HCT116 (cell line): ENCODE results near the gene DRC7. TPM values are rescaled to one million over a fixed set of nuclear protein-coding genes. Genes with fewer than 3 reads are reported as not detected.
"Not testable (repeated sequence)": the region's sequence is repeated elsewhere in the genome, so short reads cannot be mapped to it uniquely, and the experiment has no call there.

Source experiments
- ATAC-seq: fragments of 200-7000 bp; cut with Tn5 transposase; 2 replicates; pipeline ENCODE4 v1.9.1; 2020; ENCODE audit warnings: mild to moderate bottlenecking, moderate library complexity
- BruUV-seq: library from RNA; stranded (reverse); fragments of 400-500 nt; replicated peaks from 2 replicates; lab custom pipeline; 2021; lab: Mats Ljungman, UMichigan
- CTCF ChIA-PET: fragments of 300-600 bp; sonication (Branson Sonifier 250); formaldehyde crosslinking; loops from one replicate; lab custom pipeline; 2021; ENCODE audit warnings: antibody characterized with exemption; lab: Charles Lee
- POLR2A ChIA-PET: fragments of 300-600, 350-600 bp; sonication (Branson Sonifier 250); formaldehyde crosslinking; loops from one replicate; lab custom pipeline; 2021; ENCODE audit warnings: antibody characterized with exemption; lab: Charles Lee
- RAD21 ChIA-PET, 2 experiments: fragments of 300-600 bp; sonication (Branson Sonifier 250); formaldehyde crosslinking; loops; one replicate each; lab custom pipeline; 2023; ENCODE audit warnings: low total read pairs in 2 of 2; ENCODE audit not compliant: uncharacterized antibody in 2 of 2, unreplicated experiment in 2 of 2, low non-redundant PET in 1 of 2; lab: Charles Lee
- DNase-seq: peaks from one replicate; pipeline ENCODE4 v3.0.0-alpha.2; 2010; ENCODE audit warnings: low read depth, low spot score
- H2AFZ ChIP-seq: fragments of 200-600 bp; shearing (Covaris generic), sonication (generic); 2 replicates; pipeline ENCODE4 v1.6.1; 2017; ENCODE audit warnings: low read depth, mixed run types, mixed read lengths, antibody characterized with exemption, low read length; ENCODE audit not compliant: poor library complexity, severe bottlenecking
- H3K27ac ChIP-seq: 2 replicates; pipeline ENCODE4 v1.5.1; 2012; ENCODE audit warnings: low read depth, low read length
- H3K27me3 ChIP-seq: fragments of 200-600 bp; sonication (generic); 2 replicates; pipeline ENCODE4 v1.6.1; 2016; ENCODE audit warnings: mixed run types, low read length, mixed read lengths; ENCODE audit not compliant: insufficient read depth
- H3K36me3 ChIP-seq, 2 experiments: fragments of 200-500 bp in 1 of 2; fragments of 200-600 bp in 1 of 2; sonication (Bioruptor generic) in 1 of 2; sonication (generic) in 1 of 2; 2 replicates each; pipeline versions ENCODE4 v1.5.1 to v1.6.1; 2014 to 2016; ENCODE audit warnings: low read length in 2 of 2, inconsistent platforms in 1 of 2, mixed read lengths in 1 of 2, mixed run types in 1 of 2; ENCODE audit not compliant: insufficient read depth in 2 of 2, control insufficient read depth in 1 of 2
- H3K4me1 ChIP-seq, 2 experiments: fragments of 200-600 bp in 1 of 2; sonication (generic) in 1 of 2; 2 replicates each; pipeline versions ENCODE4 v1.5.1 to v1.6.1; 2012 to 2017; ENCODE audit warnings: low read length in 2 of 2, inconsistent platforms in 1 of 2, mild to moderate bottlenecking in 1 of 2, mixed read lengths in 1 of 2, mixed run types in 1 of 2, moderate library complexity in 1 of 2; ENCODE audit not compliant: insufficient read depth in 2 of 2, control insufficient read depth in 1 of 2
- H3K4me2 ChIP-seq: fragments of 200-600 bp; sonication (generic); 2 replicates; pipeline ENCODE4 v1.6.1; 2017; ENCODE audit warnings: mixed run types, low read length, mixed read lengths
- H3K4me3 ChIP-seq, 2 experiments: fragments of 200-600 bp in 1 of 2; sonication (generic) in 1 of 2; replicated peaks in 1 of 2; 2 replicates each; pipeline ENCODE4 v1.5.1; 2011 to 2016; ENCODE audit warnings: low read length in 2 of 2, control low read depth in 1 of 2, low read depth in 1 of 2, mild to moderate bottlenecking in 1 of 2, mixed read lengths in 1 of 2, mixed run types in 1 of 2
- H3K79me2 ChIP-seq: fragments of 200-600 bp; sonication (generic); 2 replicates; pipeline ENCODE4 v1.6.1; 2017; ENCODE audit warnings: mild to moderate bottlenecking, mixed run types, low read length, moderate library complexity, mixed read lengths; ENCODE audit not compliant: insufficient read depth
- H3K9ac ChIP-seq: fragments of 200-600 bp; sonication (generic); 2 replicates; pipeline ENCODE4 v1.6.1; 2016; ENCODE audit warnings: low read length, mixed read lengths
- H3K9me2 ChIP-seq: fragments of 200-600 bp; sonication (generic), shearing (Covaris generic); 2 replicates; pipeline ENCODE4 v1.6.1; 2017; ENCODE audit warnings: mixed run types, mild to moderate bottlenecking, moderate library complexity; ENCODE audit not compliant: insufficient read depth
- H3K9me3 ChIP-seq, 2 experiments: fragments of 200-500 bp in 1 of 2; fragments of 200-600 bp in 1 of 2; sonication (Bioruptor generic) in 1 of 2; sonication (generic) in 1 of 2; 2 replicates each; pipeline ENCODE4 v1.6.1; 2014 to 2017; ENCODE audit warnings: low read length in 2 of 2, mixed read lengths in 2 of 2, inconsistent platforms in 1 of 2, low read depth in 1 of 2, mild to moderate bottlenecking in 1 of 2, mixed run types in 1 of 2, moderate library complexity in 1 of 2; ENCODE audit not compliant: control insufficient read depth in 1 of 2, insufficient read depth in 1 of 2
- H4K20me1 ChIP-seq: fragments of 200-600 bp; sonication (generic), shearing (Covaris generic); 2 replicates; pipeline ENCODE4 v1.6.1; 2017; ENCODE audit warnings: mixed run types, mild to moderate bottlenecking, moderate library complexity; ENCODE audit not compliant: insufficient read depth
- CTCF ChIP-seq, 3 experiments: fragments of 200-600 bp in 1 of 3; sonication (generic) in 1 of 3; IDR thresholded peaks in 2 of 3; conservative IDR thresholded peaks in 1 of 3; 2 replicates each; pipeline ENCODE4 v1.5.1; 2012 to 2017; ENCODE audit warnings: low read depth in 2 of 3, low read length in 2 of 3, antibody characterized with exemption in 1 of 3, borderline replicate concordance in 1 of 3, control low read depth in 1 of 3, mild to moderate bottlenecking in 1 of 3, mixed read lengths in 1 of 3, mixed run types in 1 of 3, moderate library complexity in 1 of 3; ENCODE audit not compliant: insufficient read depth in 1 of 3
- EZH2phosphoT487 ChIP-seq: fragments of 200-600 bp; IDR thresholded peaks from 2 replicates; pipeline ENCODE4 v1.6.1; 2018; ENCODE audit warnings: antibody characterized with exemption, borderline replicate concordance
- MAX ChIP-seq: IDR thresholded peaks from 2 replicates; pipeline ENCODE4 v1.6.1; 2012
- POLR2A ChIP-seq: IDR thresholded peaks from 2 replicates; pipeline ENCODE4 v1.7.0; 2011; ENCODE audit warnings: borderline replicate concordance; ENCODE audit not compliant: insufficient read depth, insufficient read length; ENCODE audit errors: extremely low read depth
- POLR2AphosphoS5 ChIP-seq: IDR thresholded peaks from 2 replicates; pipeline ENCODE4 v1.6.1; 2011; ENCODE audit warnings: mild to moderate bottlenecking, low read depth, low read length, moderate library complexity
- ZFX ChIP-seq: fragments of 450-650 bp; IDR thresholded peaks from 2 replicates; pipeline ENCODE4 v1.6.1; 2017
- ZNF274 ChIP-seq: fragments of 200-500 bp; sonication (Bioruptor generic); IDR thresholded peaks from 2 replicates; pipeline ENCODE4 v1.6.1; 2014; ENCODE audit warnings: mild to moderate bottlenecking, low read depth, low read length, inconsistent platforms
- intact Hi-C: fragments of 100-400 bp; cut with micrococcal nuclease; formaldehyde crosslinking; loops from 2 replicates; pipeline ENCODE4 v1.10.0; 2022
- total RNA-seq: library from RNA; stranded (reverse); gene quantifications from one replicate; pipeline ENCODE4 v1.2.1, GENCODE V29; 2021; ENCODE audit not compliant: unreplicated experiment
- TF ChIP-seq, protein P1 (sequence below): IDR thresholded peaks from 2 replicates; pipeline ENCODE4 v1.6.1; 2011; ENCODE audit warnings: mild to moderate bottlenecking, low read length, moderate library complexity; ENCODE audit not compliant: insufficient replicate concordance; ENCODE audit errors: extremely low read depth

The DRC7 gene
- total RNA-seq, 1 experiment from 2014 or later = 0.91 TPM

DNA sequence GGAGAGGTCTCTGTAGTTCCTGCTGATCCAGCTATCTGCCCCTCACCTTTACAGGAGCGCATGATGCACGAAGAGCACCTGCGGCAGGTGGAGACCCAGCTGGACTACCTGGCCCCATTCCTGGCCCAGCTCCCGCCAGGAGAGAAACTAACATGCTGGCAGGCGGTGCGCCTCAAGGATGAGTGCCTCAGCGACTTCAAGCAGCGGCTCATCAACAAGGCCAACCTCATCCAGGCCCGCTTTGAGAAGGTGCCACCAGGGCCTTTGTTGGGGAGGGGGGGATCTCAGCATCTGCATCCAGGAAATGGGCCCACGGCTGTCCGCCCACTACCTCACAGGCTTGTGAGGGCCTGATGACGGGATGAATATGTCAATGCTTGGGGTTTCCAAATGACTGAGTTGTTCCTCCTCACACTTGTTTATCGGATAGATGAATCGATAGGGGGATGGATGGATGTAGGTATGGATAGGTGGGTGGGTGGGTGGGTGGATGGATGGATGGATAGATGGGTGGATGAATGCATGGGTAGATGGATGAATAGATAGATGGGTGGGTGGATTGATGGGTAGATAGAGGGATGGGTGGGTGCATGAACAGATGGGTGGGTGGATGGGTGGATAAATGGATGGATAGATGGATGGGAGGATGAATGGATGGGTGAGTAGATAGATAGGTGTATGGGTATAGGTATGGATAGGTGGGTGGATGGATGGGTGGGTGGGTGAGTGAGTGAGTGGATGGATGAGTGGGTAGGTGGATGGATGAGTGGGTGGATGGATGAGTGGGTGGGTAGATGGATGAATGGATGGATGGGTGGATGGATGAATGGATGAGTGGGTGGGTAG lies 34.0 kb downstream of the DRC7 start (continued):
- TF ChIP-seq, protein P1, sequence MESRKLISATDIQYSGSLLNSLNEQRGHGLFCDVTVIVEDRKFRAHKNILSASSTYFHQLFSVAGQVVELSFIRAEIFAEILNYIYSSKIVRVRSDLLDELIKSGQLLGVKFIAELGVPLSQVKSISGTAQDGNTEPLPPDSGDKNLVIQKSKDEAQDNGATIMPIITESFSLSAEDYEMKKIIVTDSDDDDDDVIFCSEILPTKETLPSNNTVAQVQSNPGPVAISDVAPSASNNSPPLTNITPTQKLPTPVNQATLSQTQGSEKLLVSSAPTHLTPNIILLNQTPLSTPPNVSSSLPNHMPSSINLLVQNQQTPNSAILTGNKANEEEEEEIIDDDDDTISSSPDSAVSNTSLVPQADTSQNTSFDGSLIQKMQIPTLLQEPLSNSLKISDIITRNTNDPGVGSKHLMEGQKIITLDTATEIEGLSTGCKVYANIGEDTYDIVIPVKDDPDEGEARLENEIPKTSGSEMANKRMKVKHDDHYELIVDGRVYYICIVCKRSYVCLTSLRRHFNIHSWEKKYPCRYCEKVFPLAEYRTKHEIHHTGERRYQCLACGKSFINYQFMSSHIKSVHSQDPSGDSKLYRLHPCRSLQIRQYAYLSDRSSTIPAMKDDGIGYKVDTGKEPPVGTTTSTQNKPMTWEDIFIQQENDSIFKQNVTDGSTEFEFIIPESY = no peak
- TF ChIP-seq POLR2AphosphoS5 (no peak), MAX (no peak)

DNA sequence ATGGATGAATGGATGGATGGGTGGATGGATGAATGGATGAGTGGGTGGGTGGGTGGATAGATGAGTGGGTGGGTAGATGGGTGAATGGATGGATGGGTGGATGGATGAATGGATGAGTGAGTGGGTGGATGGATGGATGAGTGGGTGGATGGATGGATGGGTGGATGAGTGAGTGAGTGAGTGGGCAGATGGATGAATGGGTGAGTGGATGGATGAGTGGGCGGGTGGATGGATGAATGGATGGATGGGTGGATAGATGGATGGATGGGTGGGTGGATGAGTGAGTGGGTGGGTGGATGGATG lies 34.5 kb downstream of the DRC7 start:
- no peak overlapping the region for H3K27ac ChIP-seq
- H3K4me3 ChIP-seq = no peak overlapping the region
- H3K4me1 ChIP-seq = peaks cover 0 to 4% of the 10 kb centered on the region in 2 experiments; a peak in 3 of 4 replicates
- TF ChIP-seq MAX (no peak), CTCF (IDR thresholded peaks at IDR 0.05 in 2 of 3, conservative IDR thresholded peaks at IDR 0.05 in 1 of 3; ENCODE audit: borderline replicate concordance in 1 of 3, insufficient read depth in 1 of 3, low read depth in 2 of 3, low read length in 2 of 3) (no peak), ZNF274 (no peak), POLR2A (no peak), EZH2phosphoT487 (no peak), ZFX (no peak)
- DNase-seq (no peak), ATAC-seq (no peak)
- H4K20me1 ChIP-seq = no peaks in the 10 kb centered on the region
- H2AFZ ChIP-seq = no peak overlapping the region
- CTCF ChIA-PET = no interaction called here
- H3K27me3 ChIP-seq = no peaks in the 10 kb centered on the region
- intact Hi-C loops = loop anchor here (10.0 kb wide), 1 partner anchor 276 kb away; the partner anchor contains the start of genes USB1 and ZNF319
- RAD21 ChIA-PET = no interaction called here
- H3K9me3 ChIP-seq = no peaks in the 10 kb centered on the region
- H3K4me2 ChIP-seq = no peak overlapping the region
- H3K79me2 ChIP-seq = no peaks in the 10 kb centered on the region
- POLR2A ChIA-PET = no interaction called here
- no TSS peak for BruUV-seq
- no peaks in the 10 kb centered on the region for H3K9me2 ChIP-seq
- H3K36me3 ChIP-seq = no peaks in the 10 kb centered on the region
- no peak overlapping the region for H3K9ac ChIP-seq

DNA sequence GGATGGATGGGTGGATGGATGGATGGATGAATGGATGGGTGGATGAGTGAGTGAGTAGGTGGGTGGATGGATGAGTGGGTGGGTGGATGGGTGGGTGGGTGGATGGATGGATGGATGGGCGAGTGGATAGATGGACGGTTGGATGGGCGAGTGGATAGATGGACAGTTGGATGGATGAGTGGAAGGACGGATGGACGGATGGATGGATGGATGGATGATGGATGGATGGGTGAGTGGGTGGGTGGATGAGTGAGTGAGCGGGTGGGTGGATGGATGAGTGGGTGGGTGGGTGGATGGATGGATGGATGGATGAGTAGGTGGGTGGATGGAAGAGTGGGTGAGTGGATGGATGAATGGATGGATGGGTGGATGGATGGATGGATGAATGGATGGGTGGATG lies 35.2 kb downstream of the DRC7 start:
- ATAC-seq, CTCF ChIA-PET, BruUV-seq, H3K27me3 ChIP-seq, H3K4me3 ChIP-seq, H3K79me2 ChIP-seq, H3K4me1 ChIP-seq, H3K9ac ChIP-seq, H2AFZ ChIP-seq, DNase-seq, POLR2A ChIA-PET, H3K36me3 ChIP-seq, H3K9me3 ChIP-seq, RAD21 ChIA-PET, H3K27ac ChIP-seq, H4K20me1 ChIP-seq, H3K4me2 ChIP-seq, H3K9me2 ChIP-seq: not testable (repeated sequence)
- intact Hi-C loops = loop anchor here (10.0 kb wide), 1 partner anchor 275 kb away; the partner anchor contains the start of genes USB1 and ZNF319
